Dendritic cell treated with granulocyte-macrophage colony-stimulating factor and Interleukin-4, amounts not matched to agents 40 ng/mL and 50 ng/mL, for 4 days (primary cell): ENCODE results near the gene HOXC6.

Experiments used
- H3K27ac Mint-ChIP-seq: one replicate; pipeline ENCODE4 v1.8.0; 2022; ENCODE audit warnings: mild to moderate bottlenecking, mixed read lengths
- H3K27me3 Mint-ChIP-seq: one replicate; pipeline ENCODE4 v1.8.0; 2022; ENCODE audit warnings: mild to moderate bottlenecking, mixed read lengths
- H3K36me3 Mint-ChIP-seq: one replicate; pipeline ENCODE4 v1.8.0; 2022; ENCODE audit warnings: low read depth, mixed read lengths
- H3K4me1 Mint-ChIP-seq: one replicate; pipeline ENCODE4 v1.8.0; 2022; ENCODE audit warnings: low read depth, mixed read lengths
- H3K4me3 Mint-ChIP-seq: one replicate; pipeline ENCODE4 v1.8.0; 2022; ENCODE audit warnings: mild to moderate bottlenecking, moderate library complexity, mixed read lengths
- H3K9me3 Mint-ChIP-seq: one replicate; pipeline ENCODE4 v1.8.0; 2022; ENCODE audit warnings: mixed read lengths
- intact Hi-C: fragments of 100-400 bp; cut with micrococcal nuclease; formaldehyde crosslinking; loops from one replicate; pipeline ENCODE4 v1.15.0; 2022

The HOXC6 gene

GRCh38 chr12:53995378-53996239 lies 32.6 kb upstream of the HOXC6 start:
- Mint-ChIP-seq H3K9me3 (no peaks in the 10 kb centered on the region), H3K4me3 (peak overlapping the region; percentile 80), H3K4me1 (peaks cover 49% of the 10 kb centered on the region), H3K27ac (peak overlapping the region; percentile 53), H3K36me3 (no peaks in the 10 kb centered on the region), H3K27me3 (peaks cover 97% of the 10 kb centered on the region)
- intact Hi-C loops = no loop called here

DNA sequence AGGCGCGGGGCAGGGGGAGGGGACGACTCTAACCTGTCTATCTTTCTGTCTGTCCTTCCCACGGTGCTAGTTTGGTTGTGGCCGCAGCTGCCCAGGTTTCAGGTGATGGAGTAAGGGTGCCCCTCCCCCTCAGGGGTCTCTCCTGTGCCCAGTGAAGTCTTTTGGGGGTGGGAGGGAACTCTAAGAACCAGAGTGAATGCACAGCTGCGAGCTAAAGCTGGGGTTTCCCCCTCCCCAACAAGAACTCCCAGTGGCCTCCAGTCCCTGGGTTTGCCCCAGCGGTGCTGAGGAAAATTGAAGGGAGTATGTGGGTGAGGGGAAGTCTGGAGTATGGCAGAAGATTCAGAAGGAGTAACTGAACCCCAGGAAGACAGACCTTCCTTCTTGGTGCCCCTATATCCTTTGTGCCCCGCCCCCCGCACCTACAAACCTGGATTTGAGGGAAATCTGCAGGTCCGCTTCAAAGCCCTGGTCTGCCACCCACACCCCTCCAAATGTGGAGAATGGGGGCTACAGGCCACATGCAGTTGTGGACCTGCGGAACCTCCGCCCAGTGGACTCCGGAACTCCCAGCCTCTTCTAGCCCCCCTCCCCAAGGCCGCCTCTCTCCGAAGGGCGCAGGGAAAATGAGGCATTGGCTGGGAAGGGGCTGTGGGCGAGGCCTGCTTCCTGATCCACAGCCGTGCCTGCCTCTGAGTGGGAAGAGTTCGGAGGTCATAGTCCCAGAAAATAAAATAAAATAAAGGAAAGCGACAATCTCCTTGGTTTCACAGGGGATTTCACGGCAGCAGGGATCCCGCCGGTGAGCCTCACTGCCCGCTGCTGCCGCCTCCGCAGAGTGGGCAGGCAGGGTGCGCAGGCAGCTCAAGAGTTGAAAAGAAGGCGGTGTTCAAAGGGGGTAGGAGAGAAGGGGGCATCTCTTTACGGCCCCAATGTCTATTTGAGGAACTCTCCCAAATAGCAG lies 31.7 kb upstream of the HOXC6 start:
- Mint-ChIP-seq H3K9me3 (no peaks in the 10 kb centered on the region), H3K36me3 (no peaks in the 10 kb centered on the region), H3K27ac (peak overlapping the region; percentile 53), H3K4me1 (peaks cover 49% of the 10 kb centered on the region), H3K4me3 (peak overlapping the region; percentile 80), H3K27me3 (peaks cover 97% of the 10 kb centered on the region)
- intact Hi-C loops = no loop called here

GRCh38 chr12:53997204-53998109 lies 30.8 kb upstream of the HOXC6 start:
- Mint-ChIP-seq H3K9me3 (no peaks in the 10 kb centered on the region), H3K36me3 (no peaks in the 10 kb centered on the region), H3K4me1 (peaks cover 49% of the 10 kb centered on the region), H3K27me3 (peaks cover 97% of the 10 kb centered on the region), H3K4me3 (no peak overlapping the region), H3K27ac (no peak overlapping the region)
- intact Hi-C loops = no loop called here

GRCh38 chr12:53998110-53998899 lies 29.9 kb upstream of the HOXC6 start:
- H3K4me1 Mint-ChIP-seq = peaks cover 49% of the 10 kb centered on the region
- no peaks in the 10 kb centered on the region for H3K9me3 Mint-ChIP-seq
- H3K4me3 Mint-ChIP-seq = no peak overlapping the region
- H3K36me3 Mint-ChIP-seq = no peaks in the 10 kb centered on the region
- intact Hi-C loops = no loop called here
- H3K27ac Mint-ChIP-seq = no peak overlapping the region
- peaks cover 99% of the 10 kb centered on the region for H3K27me3 Mint-ChIP-seq

DNA sequence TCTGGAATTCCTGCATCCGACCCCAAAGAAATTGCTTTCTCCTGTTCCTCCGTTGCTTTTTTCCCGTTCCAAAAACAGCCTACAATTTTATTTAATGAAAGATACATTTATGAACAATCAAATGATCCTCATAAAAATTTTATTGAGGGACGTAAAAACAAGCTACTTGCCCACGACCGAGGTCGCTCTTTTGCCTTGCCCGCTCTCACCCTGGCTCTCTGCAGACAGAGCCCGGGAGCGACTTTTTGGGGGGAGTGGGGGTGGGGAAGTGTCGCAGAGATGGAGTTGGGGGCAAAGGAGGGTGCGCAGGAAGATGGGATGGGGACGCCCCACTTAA lies 29.4 kb upstream of the HOXC6 start:
- Mint-ChIP-seq H3K36me3 (no peaks in the 10 kb centered on the region), H3K27me3 (peaks cover 98% of the 10 kb centered on the region), H3K4me1 (peaks cover 47% of the 10 kb centered on the region), H3K9me3 (no peaks in the 10 kb centered on the region), H3K4me3 (no peak overlapping the region), H3K27ac (no peak overlapping the region)
- intact Hi-C loops = no loop called here

DNA sequence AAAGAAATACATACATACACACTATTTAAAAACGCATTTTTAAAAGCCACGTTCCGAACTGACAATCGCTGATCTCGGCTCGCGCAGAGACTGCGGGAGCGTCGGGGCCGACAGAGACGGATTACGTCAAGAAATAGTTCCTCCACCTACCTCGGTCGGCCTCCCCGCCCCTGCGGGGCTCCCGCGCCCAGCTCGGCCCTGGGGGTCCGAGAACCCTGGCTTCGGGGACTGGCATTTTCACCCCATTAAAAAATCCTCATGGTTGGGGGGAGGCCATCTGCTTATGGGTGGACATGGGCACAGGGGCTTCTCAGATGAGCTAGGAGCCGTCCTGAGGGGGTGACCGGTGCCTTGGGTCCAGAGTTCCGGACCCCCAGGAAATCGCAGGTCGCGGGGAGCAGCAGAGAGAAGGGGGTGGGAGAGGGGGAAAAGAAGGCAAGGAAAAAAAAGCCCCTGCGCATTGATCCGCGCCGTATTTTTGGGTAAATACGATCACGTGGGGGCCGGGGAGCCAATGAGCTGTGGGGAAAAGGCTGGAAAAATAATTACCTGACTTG lies 28.6 kb upstream of the HOXC6 start:
- no peaks in the 10 kb centered on the region for H3K9me3 Mint-ChIP-seq
- H3K27me3 Mint-ChIP-seq = peaks cover 98% of the 10 kb centered on the region
- no peak overlapping the region for H3K27ac Mint-ChIP-seq
- intact Hi-C loops = no loop called here
- no peaks in the 10 kb centered on the region for H3K36me3 Mint-ChIP-seq
- peaks cover 40% of the 10 kb centered on the region for H3K4me1 Mint-ChIP-seq
- peak overlapping the region; percentile 20 for H3K4me3 Mint-ChIP-seq

DNA sequence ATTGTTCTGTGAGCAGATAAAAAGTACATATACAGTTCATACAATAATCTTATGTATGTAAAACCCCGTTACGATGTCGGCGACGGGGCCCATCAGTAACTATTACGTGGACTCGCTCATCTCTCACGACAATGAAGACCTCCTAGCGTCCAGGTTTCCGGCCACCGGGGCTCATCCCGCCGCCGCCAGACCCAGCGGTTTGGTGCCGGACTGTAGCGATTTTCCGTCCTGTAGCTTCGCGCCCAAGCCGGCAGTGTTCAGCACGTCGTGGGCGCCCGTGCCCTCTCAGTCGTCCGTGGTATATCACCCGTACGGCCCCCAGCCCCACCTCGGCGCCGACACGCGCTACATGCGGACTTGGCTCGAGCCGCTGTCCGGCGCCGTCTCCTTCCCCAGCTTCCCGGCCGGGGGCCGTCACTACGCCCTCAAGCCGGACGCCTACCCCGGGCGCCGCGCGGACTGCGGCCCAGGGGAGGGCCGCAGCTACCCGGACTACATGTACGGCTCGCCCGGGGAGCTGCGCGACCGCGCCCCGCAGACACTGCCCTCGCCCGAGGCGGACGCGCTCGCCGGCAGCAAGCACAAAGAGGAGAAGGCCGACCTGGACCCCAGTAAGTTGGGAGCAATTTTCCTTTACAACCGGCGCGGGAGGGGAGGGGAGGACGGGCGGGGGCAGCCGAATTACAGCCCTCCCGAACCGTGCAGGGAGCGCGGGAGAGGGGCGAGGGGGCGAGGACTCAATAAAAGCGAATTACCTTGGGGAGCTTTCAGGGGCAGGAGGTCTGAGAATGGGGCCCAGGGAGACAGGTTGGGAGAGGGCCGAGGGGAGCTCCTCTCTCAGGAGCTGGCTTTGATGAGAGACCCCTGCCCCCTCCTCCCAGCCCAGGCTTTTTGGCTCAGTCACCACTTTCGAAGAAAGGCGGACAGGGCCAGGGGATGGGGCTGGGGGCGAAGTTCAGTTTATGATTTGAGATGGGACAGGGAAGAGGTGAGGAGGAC lies 27.8 kb upstream of the HOXC6 start, which contains the start of gene HOXC9:
Gene HOXC9 (plus strand): TSS at position 46 of the 999 bp plus-strand sequence. CDS start 28 bp downstream, at position 74.
- no peaks in the 10 kb centered on the region for H3K9me3 Mint-ChIP-seq
- no peaks in the 10 kb centered on the region for H3K36me3 Mint-ChIP-seq
- peak within 1 kb of the TSS; percentile 49 for H3K4me3 Mint-ChIP-seq
- peaks cover 98% of the 10 kb centered on the region for H3K27me3 Mint-ChIP-seq
- H3K27ac Mint-ChIP-seq = no peak within 1 kb of the TSS
- peaks cover 32% of the 10 kb centered on the region for H3K4me1 Mint-ChIP-seq
- intact Hi-C loops = no loop called here

DNA sequence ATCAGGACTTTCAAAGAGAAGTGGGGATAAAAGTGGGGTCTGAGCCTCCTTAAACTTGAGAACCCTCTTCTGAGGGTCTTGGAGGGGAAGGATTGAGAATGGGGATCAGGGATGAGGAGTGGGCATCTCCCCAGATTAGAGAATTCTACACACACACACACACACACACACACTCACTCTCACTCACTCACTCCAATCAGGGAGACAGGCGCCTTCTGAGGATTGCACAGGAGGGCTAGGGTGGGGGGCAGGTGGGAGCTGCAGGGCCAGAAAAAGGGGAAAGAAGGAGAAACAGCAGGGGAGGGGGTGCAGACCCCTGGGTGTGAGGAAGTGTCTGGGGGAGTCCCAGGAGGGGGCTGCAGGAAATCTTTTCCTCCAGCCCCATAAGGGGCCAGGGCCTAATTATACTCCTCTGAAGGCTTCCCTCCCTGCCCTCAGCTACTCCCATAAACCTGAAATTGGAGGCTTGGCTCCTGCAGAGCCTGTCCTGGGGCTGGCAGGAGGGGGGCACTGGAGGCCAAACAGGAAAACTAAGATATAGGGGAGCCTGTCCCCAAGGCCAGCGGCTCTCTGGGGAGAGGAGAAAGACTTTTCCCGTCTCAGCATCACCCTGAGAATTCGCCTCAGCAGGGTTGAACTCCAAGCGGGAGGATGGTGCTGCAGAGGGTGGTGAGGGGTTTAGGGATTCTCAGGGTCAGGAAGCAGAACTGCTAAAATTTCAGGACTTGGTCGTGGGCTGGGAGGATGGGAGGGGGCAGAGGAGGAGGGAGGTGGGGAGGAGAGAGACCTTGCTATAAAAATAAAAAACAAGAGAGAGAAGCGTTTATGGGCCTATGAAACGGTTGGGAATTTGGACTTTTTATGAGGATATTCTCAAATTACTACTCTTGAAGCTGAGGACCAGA lies 26.7 kb upstream of the HOXC6 start:
- peaks cover 98% of the 10 kb centered on the region for H3K27me3 Mint-ChIP-seq
- H3K9me3 Mint-ChIP-seq = no peaks in the 10 kb centered on the region
- H3K27ac Mint-ChIP-seq = no peak overlapping the region
- intact Hi-C loops = no loop called here
- H3K4me3 Mint-ChIP-seq = no peak overlapping the region
- H3K4me1 Mint-ChIP-seq = peaks cover 32% of the 10 kb centered on the region
- no peaks in the 10 kb centered on the region for H3K36me3 Mint-ChIP-seq

GRCh38 chr12:54002278-54002914 lies 25.8 kb upstream of the HOXC6 start:
- peaks cover 98% of the 10 kb centered on the region for H3K27me3 Mint-ChIP-seq
- H3K9me3 Mint-ChIP-seq = no peaks in the 10 kb centered on the region
- H3K4me3 Mint-ChIP-seq = no peak overlapping the region
- peaks cover 31% of the 10 kb centered on the region for H3K4me1 Mint-ChIP-seq
- no peaks in the 10 kb centered on the region for H3K36me3 Mint-ChIP-seq
- intact Hi-C loops = no loop called here
- H3K27ac Mint-ChIP-seq = no peak overlapping the region

- H3K4me3 Mint-ChIP-seq = no peak overlapping the region
- H3K36me3 Mint-ChIP-seq = no peaks in the 10 kb centered on the region
- peaks cover 27% of the 10 kb centered on the region for H3K4me1 Mint-ChIP-seq
- peaks cover 98% of the 10 kb centered on the region for H3K27me3 Mint-ChIP-seq
- no peak overlapping the region for H3K27ac Mint-ChIP-seq
- H3K9me3 Mint-ChIP-seq = no peaks in the 10 kb centered on the region
- intact Hi-C loops = no loop called here
These were observed 25.3 kb upstream of the HOXC6 start for GRCh38 chr12:54002915-54003389.

- H3K27ac Mint-ChIP-seq = no peak overlapping the region
- H3K36me3 Mint-ChIP-seq = no peaks in the 10 kb centered on the region
- peaks cover 27% of the 10 kb centered on the region for H3K4me1 Mint-ChIP-seq
- H3K27me3 Mint-ChIP-seq = peaks cover 98% of the 10 kb centered on the region
- H3K4me3 Mint-ChIP-seq = no peak overlapping the region
- intact Hi-C loops = no loop called here
- H3K9me3 Mint-ChIP-seq = no peaks in the 10 kb centered on the region
These were observed 24.6 kb upstream of the HOXC6 start for GRCh38 chr12:54003625-54004024.
